SK-N-SH (cell line): Measurements from ENCODE around the gene CDH4.

ENCODE experiments used
- CTCF ChIP-seq: fragments of 200-600 bp; sonication (generic); IDR thresholded peaks from 2 replicates; pipeline ENCODE4 v1.6.1; 2017; ENCODE audit warnings: antibody characterized with exemption, mild to moderate bottlenecking, moderate library complexity
- GABPA ChIP-seq: IDR thresholded peaks from 2 replicates; pipeline ENCODE4 v1.4.0; 2012; ENCODE audit warnings: low read depth, mild to moderate bottlenecking
- MAX ChIP-seq: IDR thresholded peaks from 2 replicates; pipeline ENCODE4 v1.4.0; 2012; ENCODE audit warnings: low read depth
- MXI1 ChIP-seq: IDR thresholded peaks from 2 replicates; pipeline ENCODE4 v1.6.1; 2012; ENCODE audit warnings: mild to moderate bottlenecking, low read depth, low read length, improper control_type of control experiment
- SIN3A ChIP-seq: IDR thresholded peaks from 2 replicates; pipeline ENCODE4 v1.6.1; 2012; ENCODE audit warnings: low read depth, mild to moderate bottlenecking, low read length, moderate library complexity, borderline replicate concordance
- TAF1 ChIP-seq: IDR thresholded peaks from 2 replicates; pipeline ENCODE4 v1.6.1; 2012; ENCODE audit warnings: low read depth, mild to moderate bottlenecking, low read length, moderate library complexity, borderline replicate concordance
- YY1 ChIP-seq: IDR thresholded peaks from 2 replicates; pipeline ENCODE4 v1.4.0; 2012; ENCODE audit warnings: low read depth, mild to moderate bottlenecking

GRCh38 chr20:61420781-61421180, 168.7 kb downstream of the CDH4 start:
- TF ChIP-seq GABPA (no peak), CTCF (no peak), SIN3A (no peak), MXI1 (no peak), YY1 (no peak), MAX (no peak), TAF1 (no peak)
